GM23248 (cell line): ENCODE measurements around the gene TGFB1I1. TPM values are rescaled to one million over a fixed set of nuclear protein-coding genes. Genes with fewer than 3 reads are reported as not detected.

Source experiments
- DNase-seq: peaks from one replicate; pipeline ENCODE4 v3.0.0-alpha.2; 2015
- H2AFZ ChIP-seq: fragments of 200-600 bp; sonication (generic); 2 replicates; pipeline ENCODE4 v1.6.1; 2016; ENCODE audit warnings: antibody characterized with exemption
- H3F3A ChIP-seq: fragments of 200-600 bp; sonication (generic); 2 replicates; pipeline ENCODE4 v1.6.1; 2016; ENCODE audit warnings: mild to moderate bottlenecking, antibody characterized with exemption, mixed run types; ENCODE audit not compliant: insufficient read depth
- H3K27ac ChIP-seq: fragments of 200-600 bp; sonication (generic); 2 replicates; pipeline ENCODE4 v1.5.1; 2016; ENCODE audit warnings: mild to moderate bottlenecking
- H3K27me3 ChIP-seq: fragments of 200-600 bp; sonication (generic); replicated peaks from 2 replicates; pipeline ENCODE4 v1.6.1; 2016; ENCODE audit warnings: mild to moderate bottlenecking; ENCODE audit not compliant: insufficient read depth
- H3K36me3 ChIP-seq: fragments of 200-600 bp; sonication (generic); 2 replicates; pipeline ENCODE4 v1.6.1; 2016; ENCODE audit warnings: low read depth, mild to moderate bottlenecking
- H3K4me1 ChIP-seq: fragments of 200-600 bp; sonication (generic); 2 replicates; pipeline ENCODE4 v1.6.1; 2016; ENCODE audit warnings: mild to moderate bottlenecking; ENCODE audit not compliant: insufficient read depth
- H3K4me2 ChIP-seq: fragments of 200-600 bp; sonication (generic); one replicate; pipeline ENCODE4 v1.6.1; 2016; ENCODE audit warnings: mild to moderate bottlenecking; ENCODE audit not compliant: unreplicated experiment
- H3K4me3 ChIP-seq: fragments of 200-600 bp; sonication (generic); 2 replicates; pipeline ENCODE4 v1.5.1; 2016; ENCODE audit warnings: mild to moderate bottlenecking
- H3K79me2 ChIP-seq: fragments of 200-600 bp; sonication (generic); 2 replicates; pipeline ENCODE4 v1.6.1; 2016; ENCODE audit warnings: mild to moderate bottlenecking; ENCODE audit not compliant: insufficient read depth
- H3K9ac ChIP-seq: fragments of 200-600 bp; sonication (generic); 2 replicates; pipeline ENCODE4 v1.6.1; 2016; ENCODE audit warnings: mild to moderate bottlenecking
- H3K9me2 ChIP-seq: fragments of 200-600 bp; sonication (generic); 2 replicates; pipeline ENCODE4 v1.6.1; 2016; ENCODE audit warnings: mixed run types, mild to moderate bottlenecking, moderate library complexity; ENCODE audit not compliant: insufficient read depth
- H3K9me3 ChIP-seq: fragments of 200-600 bp; sonication (generic); one replicate; pipeline ENCODE4 v1.6.1; 2017; ENCODE audit warnings: low read depth
- H4K20me1 ChIP-seq: fragments of 200-600 bp; sonication (generic); 2 replicates; pipeline ENCODE4 v1.6.0; 2016; ENCODE audit not compliant: insufficient read depth
- EZH2 ChIP-seq: fragments of 200-600 bp; sonication (generic); IDR thresholded peaks from 2 replicates; pipeline ENCODE4 v1.6.1; 2018; ENCODE audit warnings: antibody characterized with exemption, mild to moderate bottlenecking; ENCODE audit not compliant: insufficient read depth, poor library complexity, severe bottlenecking
- EZH2phosphoT487 ChIP-seq: fragments of 200-600 bp; sonication (generic); IDR thresholded peaks from 2 replicates; pipeline ENCODE4 v1.6.1; 2018; ENCODE audit warnings: antibody characterized with exemption, moderate library complexity, mild to moderate bottlenecking, low read depth; ENCODE audit not compliant: insufficient read depth
- WGBS, 2 experiments: methylation state at CpG; one replicate each; pipeline ENCODE4 v1.1.6; 2015 to 2017; ENCODE audit warnings: low lambda C conversion rate in 2 of 2, low coverage in 1 of 2; ENCODE audit errors: missing lambda C conversion rate in 2 of 2; 5-methylcytosine and 5-hydroxymethylcytosine counted together
- in situ Hi-C: fragments of 300-500 bp; cut with MboI; formaldehyde crosslinking; loops from 2 replicates; pipeline ENCODE4 v1.15.0; 2020
- polyA plus RNA-seq: library from polyadenylated mRNA; unstranded; fragments of >200 nt; fragmentation: Nextera tagmentation; extraction: Ambion mirVana; gene quantifications from 2 replicates; pipeline ENCODE4 v1.2.1, GENCODE V29; 2016
- total RNA-seq: library from RNA; depleted of rRNA; stranded (reverse); fragments of >200 nt; shearing (Covaris generic); gene quantifications from 2 replicates; pipeline ENCODE4 v1.2.3, GENCODE V29; 2014; rRNA removed

Gene TGFB1I1
- total RNA-seq (71.8 and 88.5 TPM in 2 replicates), polyA plus RNA-seq (174 and 177 TPM in 2 replicates)

- H3K36me3 ChIP-seq: peaks cover 20% of the 10 kb centered on the region
- peak within 1 kb of the TSS; percentile 88 for H3K27ac ChIP-seq
- peaks cover 28% of the 10 kb centered on the region for H3F3A ChIP-seq
- H3K9ac ChIP-seq: peak within 1 kb of the TSS; percentile 90
- peak; percentile 85 for DNase-seq
- H3K4me2 ChIP-seq: peak within 1 kb of the TSS; percentile 90
- H2AFZ ChIP-seq: peak within 1 kb of the TSS; percentile 79
- 1% methylated on average over 26 to 59 of the region's 63 CpGs for WGBS, 2 experiments
- H3K9me3 ChIP-seq: no peaks in the 10 kb centered on the region
- in situ Hi-C loops: no loop called here
- H3K27me3 ChIP-seq: no peaks in the 10 kb centered on the region
- no peaks in the 10 kb centered on the region for H4K20me1 ChIP-seq
- peaks cover 6% of the 10 kb centered on the region; the same call in 1 of the 2 replicates for H3K4me1 ChIP-seq
- peak within 1 kb of the TSS; percentile 86 for H3K4me3 ChIP-seq
- peaks cover 30% of the 10 kb centered on the region for H3K79me2 ChIP-seq
- H3K9me2 ChIP-seq: no peaks in the 10 kb centered on the region
- TF ChIP-seq EZH2phosphoT487 (no peak), EZH2 (no peak)
Observed at GRCh38 chr16:31471875-31472708, at the start of gene TGFB1I1. TSS of gene TGFB1I1 (plus strand) at chr16:31472152. CDS start at chr16:31472189, 37 bp downstream.

- no peaks in the 10 kb centered on the region for H3F3A ChIP-seq
- H3K9me2 ChIP-seq: no peaks in the 10 kb centered on the region
- no peaks in the 10 kb centered on the region for H4K20me1 ChIP-seq
- no peak overlapping the region for H3K4me3 ChIP-seq
- in situ Hi-C loops: loop anchor here (10.0 kb wide), 1 partner anchor 198 kb away; no protein-coding TSS in a partner anchor
- 44 to 51% methylated on average over 3 of the region's 3 CpGs for WGBS, 2 experiments
- H3K27ac ChIP-seq: no peak overlapping the region
- DNase-seq: no peak
- peaks cover 8% of the 10 kb centered on the region; the same call in 1 of the 2 replicates for H3K27me3 ChIP-seq
- H3K9me3 ChIP-seq: no peaks in the 10 kb centered on the region
- H3K79me2 ChIP-seq: no peaks in the 10 kb centered on the region
- H3K4me1 ChIP-seq: no peaks in the 10 kb centered on the region
- H3K9ac ChIP-seq: no peak overlapping the region
- no peak for TF ChIP-seq EZH2
- H2AFZ ChIP-seq: no peak overlapping the region
- no peak overlapping the region for H3K4me2 ChIP-seq
- no peaks in the 10 kb centered on the region for H3K36me3 ChIP-seq
Observed at GRCh38 chr16:31423241-31423640, 48.7 kb upstream of the TGFB1I1 start.

GRCh38 chr16:31423801-31424200 is 48.2 kb upstream of the TGFB1I1 start:
- no peaks in the 10 kb centered on the region for H3K79me2 ChIP-seq
- no peaks in the 10 kb centered on the region for H4K20me1 ChIP-seq
- H3K4me3 ChIP-seq: no peak overlapping the region
- H3K4me1 ChIP-seq: no peaks in the 10 kb centered on the region
- H3K9me3 ChIP-seq: no peaks in the 10 kb centered on the region
- in situ Hi-C loops: loop anchor here (10.0 kb wide), 1 partner anchor 199 kb away; no protein-coding TSS in a partner anchor
- TF ChIP-seq EZH2phosphoT487 (no peak), EZH2 (no peak)
- DNase-seq: no peak
- no peaks in the 10 kb centered on the region for H3K36me3 ChIP-seq
- H3K27me3 ChIP-seq: peaks cover 8% of the 10 kb centered on the region; the same call in 1 of the 2 replicates
- H3K27ac ChIP-seq: no peak overlapping the region
- 45 to 50% methylated on average over 12 of the region's 12 CpGs for WGBS, 2 experiments
- no peak overlapping the region for H3K4me2 ChIP-seq
- H3K9ac ChIP-seq: no peak overlapping the region
- no peak overlapping the region for H2AFZ ChIP-seq
- no peaks in the 10 kb centered on the region for H3F3A ChIP-seq
- H3K9me2 ChIP-seq: no peaks in the 10 kb centered on the region

- H3K4me1 ChIP-seq: no peaks in the 10 kb centered on the region
- peak overlapping the region; percentile 43 for H3K4me2 ChIP-seq
- H2AFZ ChIP-seq: peak overlapping the region; percentile 83
- H3K27ac ChIP-seq: no peak overlapping the region
- peak overlapping the region; percentile 64 for H3K4me3 ChIP-seq
- peaks cover 5% of the 10 kb centered on the region; the same call in 1 of the 2 replicates for H3K27me3 ChIP-seq
- DNase-seq: peak; percentile 75
- TF ChIP-seq EZH2: no peak
- TF ChIP-seq EZH2phosphoT487: no peak
- no peaks in the 10 kb centered on the region for H3K9me3 ChIP-seq
- in situ Hi-C loops: loop anchor here (10.0 to 25.0 kb wide), 2 partner anchors 203 to 440 kb away; partner anchors contain the start of gene HSD3B7
- H3K9me2 ChIP-seq: no peaks in the 10 kb centered on the region
- no peaks in the 10 kb centered on the region for H3K79me2 ChIP-seq
- H3K9ac ChIP-seq: no peak overlapping the region
- H3K36me3 ChIP-seq: no peaks in the 10 kb centered on the region
- no peaks in the 10 kb centered on the region for H4K20me1 ChIP-seq
- peaks cover 3% of the 10 kb centered on the region; the same call in 1 of the 2 replicates for H3F3A ChIP-seq
- 18 to 19% methylated on average over 58 to 61 of the region's 83 CpGs for WGBS, 2 experiments
Observed at GRCh38 chr16:31427441-31428278, 44.3 kb upstream of the TGFB1I1 start.
